ENCODE data around the gene CAMK2D. TPM values are rescaled to one million over a fixed set of nuclear protein-coding genes. Genes with fewer than 3 reads are reported as not detected.

Gene CAMK2D
- total and polyA plus RNA-seq, 4 donors: 10.1 to 31.0 (median 25.6) TPM

- WGBS: 0% methylated on average over 1 of the region's 1 CpG
- Histone ChIP-seq H3K9me3 (ENCODE audit: control insufficient read depth in 4 of 4, low read length in 3 of 4) (no peaks in the 10 kb centered on the region), H3K4me3 (ENCODE audit: low read depth in 1 of 3, low read length in 3 of 3) (no peak overlapping the region), H3K27ac (ENCODE audit: low read depth in 1 of 2, low read length in 2 of 2) (no peak overlapping the region), H3K36me3 (ENCODE audit: control insufficient read depth in 4 of 4, insufficient read depth in 3 of 4, low read depth in 1 of 4, low read length in 3 of 4) (no peaks in the 10 kb centered on the region), H3K27me3 (ENCODE audit: control insufficient read depth in 4 of 4, insufficient read depth in 4 of 4, low read length in 3 of 4) (no peaks in the 10 kb centered on the region), H3K9ac (ENCODE audit: low read depth in 1 of 2, low read length in 2 of 2) (no peak overlapping the region), H3K4me1 (ENCODE audit: control insufficient read depth in 4 of 4, insufficient read depth in 4 of 4, low read length in 3 of 4) (peaks cover 6 to 41% (median 21%) of the 10 kb centered on the region in 4 donors)
- TF ChIP-seq FOXA1 (IDR thresholded peaks at IDR 0.05): no peak
- TF ChIP-seq NR2F2 (IDR thresholded peaks at IDR 0.05): no peak
- no peak for TF ChIP-seq HNF4G (IDR thresholded peaks at IDR 0.05)
- TF ChIP-seq, protein P1, sequence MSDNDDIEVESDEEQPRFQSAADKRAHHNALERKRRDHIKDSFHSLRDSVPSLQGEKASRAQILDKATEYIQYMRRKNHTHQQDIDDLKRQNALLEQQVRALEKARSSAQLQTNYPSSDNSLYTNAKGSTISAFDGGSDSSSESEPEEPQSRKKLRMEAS (IDR thresholded peaks at IDR 0.05): no peak
- TF ChIP-seq SP1 (IDR thresholded peaks at IDR 0.05): no peak
- no peak for TF ChIP-seq YY1 (IDR thresholded peaks at IDR 0.05)
- no peak for TF ChIP-seq REST (IDR thresholded peaks at IDR 0.05)
- TF ChIP-seq EGR1 (IDR thresholded peaks at IDR 0.05; ENCODE audit: low read depth in 2 of 2): no peak
- no peak for TF ChIP-seq RXRA (IDR thresholded peaks at IDR 0.05)
- TF ChIP-seq, protein P2, sequence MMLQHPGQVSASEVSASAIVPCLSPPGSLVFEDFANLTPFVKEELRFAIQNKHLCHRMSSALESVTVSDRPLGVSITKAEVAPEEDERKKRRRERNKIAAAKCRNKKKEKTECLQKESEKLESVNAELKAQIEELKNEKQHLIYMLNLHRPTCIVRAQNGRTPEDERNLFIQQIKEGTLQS (IDR thresholded peaks at IDR 0.05): no peak
- no peak for TF ChIP-seq GABPA (IDR thresholded peaks at IDR 0.05 in 1 of 2, conservative IDR thresholded peaks at IDR 0.05 in 1 of 2)
- no peak for TF ChIP-seq HNF4A (conservative IDR thresholded peaks at IDR 0.05)
- no peak for TF ChIP-seq RAD21 (IDR thresholded peaks at IDR 0.05)
- no peak for TF ChIP-seq TAF1 (conservative IDR thresholded peaks at IDR 0.05)
- no peak for TF ChIP-seq FOXA2 (IDR thresholded peaks at IDR 0.05)
- TF ChIP-seq ZBTB33 (IDR thresholded peaks at IDR 0.05): no peak
- no peak for DNase-seq (ENCODE audit: low spot score)
Observed at GRCh38 chr4:113637363-113637762, 124.2 kb downstream of the CAMK2D start.

- DNase-seq (ENCODE audit: low spot score): no peak
- Histone ChIP-seq H3K4me3 (ENCODE audit: low read depth in 1 of 3, low read length in 3 of 3) (no peak overlapping the region), H3K4me1 (ENCODE audit: control insufficient read depth in 4 of 4, insufficient read depth in 4 of 4, low read length in 3 of 4) (peaks cover 6 to 41% (median 21%) of the 10 kb centered on the region in 4 donors), H3K9ac (ENCODE audit: low read depth in 1 of 2, low read length in 2 of 2) (no peak overlapping the region), H3K27me3 (ENCODE audit: control insufficient read depth in 4 of 4, insufficient read depth in 4 of 4, low read length in 3 of 4) (no peaks in the 10 kb centered on the region), H3K9me3 (ENCODE audit: control insufficient read depth in 4 of 4, low read length in 3 of 4) (no peaks in the 10 kb centered on the region), H3K36me3 (ENCODE audit: control insufficient read depth in 4 of 4, insufficient read depth in 3 of 4, low read depth in 1 of 4, low read length in 3 of 4) (no peaks in the 10 kb centered on the region), H3K27ac (ENCODE audit: low read depth in 1 of 2, low read length in 2 of 2) (no peak overlapping the region)
- TF ChIP-seq, protein P2 (IDR thresholded peaks at IDR 0.05): no peak
- TF ChIP-seq FOXA1 (IDR thresholded peaks at IDR 0.05): no peak
- no peak for TF ChIP-seq YY1 (IDR thresholded peaks at IDR 0.05)
- no peak for TF ChIP-seq TAF1 (conservative IDR thresholded peaks at IDR 0.05)
- no peak for TF ChIP-seq JUND (IDR thresholded peaks at IDR 0.05)
- TF ChIP-seq, protein P3, sequence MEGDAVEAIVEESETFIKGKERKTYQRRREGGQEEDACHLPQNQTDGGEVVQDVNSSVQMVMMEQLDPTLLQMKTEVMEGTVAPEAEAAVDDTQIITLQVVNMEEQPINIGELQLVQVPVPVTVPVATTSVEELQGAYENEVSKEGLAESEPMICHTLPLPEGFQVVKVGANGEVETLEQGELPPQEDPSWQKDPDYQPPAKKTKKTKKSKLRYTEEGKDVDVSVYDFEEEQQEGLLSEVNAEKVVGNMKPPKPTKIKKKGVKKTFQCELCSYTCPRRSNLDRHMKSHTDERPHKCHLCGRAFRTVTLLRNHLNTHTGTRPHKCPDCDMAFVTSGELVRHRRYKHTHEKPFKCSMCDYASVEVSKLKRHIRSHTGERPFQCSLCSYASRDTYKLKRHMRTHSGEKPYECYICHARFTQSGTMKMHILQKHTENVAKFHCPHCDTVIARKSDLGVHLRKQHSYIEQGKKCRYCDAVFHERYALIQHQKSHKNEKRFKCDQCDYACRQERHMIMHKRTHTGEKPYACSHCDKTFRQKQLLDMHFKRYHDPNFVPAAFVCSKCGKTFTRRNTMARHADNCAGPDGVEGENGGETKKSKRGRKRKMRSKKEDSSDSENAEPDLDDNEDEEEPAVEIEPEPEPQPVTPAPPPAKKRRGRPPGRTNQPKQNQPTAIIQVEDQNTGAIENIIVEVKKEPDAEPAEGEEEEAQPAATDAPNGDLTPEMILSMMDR (IDR thresholded peaks at IDR 0.05; ENCODE audit: low read depth, low read length, missing input control): no peak
- TF ChIP-seq SP1 (IDR thresholded peaks at IDR 0.05): no peak
- no peak for TF ChIP-seq HNF4G (IDR thresholded peaks at IDR 0.05)
- no peak for TF ChIP-seq REST (IDR thresholded peaks at IDR 0.05)
- TF ChIP-seq GABPA (IDR thresholded peaks at IDR 0.05 in 1 of 2, conservative IDR thresholded peaks at IDR 0.05 in 1 of 2): no peak
- TF ChIP-seq ZBTB33 (IDR thresholded peaks at IDR 0.05): no peak
- TF ChIP-seq RAD21 (IDR thresholded peaks at IDR 0.05): no peak
- TF ChIP-seq NR2F2 (IDR thresholded peaks at IDR 0.05): no peak
Observed at GRCh38 chr4:113636877-113637276, 124.7 kb downstream of the CAMK2D start.
